CD4-positive, alpha-beta memory T cell (primary cell): ENCODE data around the gene WDR45B. TPM values are rescaled to one million over a fixed set of nuclear protein-coding genes. Genes with fewer than 3 reads are reported as not detected.
"Not testable (repeated sequence)": the region's sequence is repeated elsewhere in the genome, so short reads cannot be mapped to it uniquely, and the experiment has no call there.

Source experiments
- CTCF ChIA-PET: fragments of 350-600 bp; sonication (Branson Sonifier 250); formaldehyde crosslinking; loops from one replicate; lab custom pipeline; 2021; ENCODE audit warnings: inconsistent platforms; ENCODE audit not compliant: partially characterized antibody; lab: Charles Lee
- POLR2A ChIA-PET: fragments of 350-600 bp; sonication (Branson Sonifier 250); formaldehyde crosslinking; loops from one replicate; lab custom pipeline; 2021; ENCODE audit not compliant: partially characterized antibody; lab: Charles Lee
- DNase-seq, 5 donors: peaks; one replicate each; pipeline versions ENCODE4 v3.0.0 to v3.0.0-alpha.2; 2020 to 2022; ENCODE audit warnings: mixed read lengths in 1 of 5
- H3K27ac ChIP-seq: one replicate; pipeline ENCODE4 v1.7.0; 2013; ENCODE audit warnings: low read depth, low read length
- H3K27me3 ChIP-seq: 2 replicates; pipeline ENCODE4 v1.7.0; 2013; ENCODE audit warnings: mild to moderate bottlenecking, low read length, moderate library complexity; ENCODE audit not compliant: insufficient read depth
- H3K36me3 ChIP-seq: 2 replicates; pipeline ENCODE4 v1.7.0; 2013; ENCODE audit warnings: mild to moderate bottlenecking, low read length, moderate library complexity; ENCODE audit not compliant: insufficient read depth
- H3K4me1 ChIP-seq: 2 replicates; pipeline ENCODE4 v1.7.0; 2013; ENCODE audit warnings: mild to moderate bottlenecking, low read length, moderate library complexity; ENCODE audit not compliant: insufficient read depth
- H3K4me3 ChIP-seq, 2 donors: one replicate each; pipeline ENCODE4 v1.7.0; 2013; ENCODE audit warnings: low read length in 2 of 2, mild to moderate bottlenecking in 1 of 2
- H3K9me3 ChIP-seq, 2 donors: one replicate each; pipeline ENCODE4 v1.7.0; 2013; ENCODE audit warnings: low read length in 2 of 2, control low read depth in 1 of 2; ENCODE audit not compliant: control insufficient read depth in 1 of 2
- H3K27ac Mint-ChIP-seq, 7 donors: one replicate each; pipeline ENCODE4 v1.8.0; 2020 to 2021; ENCODE audit warnings: mixed read lengths in 7 of 7, mild to moderate bottlenecking in 6 of 7, inconsistent platforms in 3 of 7, moderate library complexity in 3 of 7
- H3K27me3 Mint-ChIP-seq, 2 donors: one replicate each; pipeline ENCODE4 v1.8.0; 2020 to 2021; ENCODE audit warnings: mixed read lengths in 2 of 2
- H3K36me3 Mint-ChIP-seq, 2 donors: one replicate each; pipeline ENCODE4 v1.8.0; 2020 to 2021; ENCODE audit warnings: mixed read lengths in 2 of 2, inconsistent platforms in 1 of 2, mild to moderate bottlenecking in 1 of 2
- H3K4me1 Mint-ChIP-seq, 4 donors: one replicate each; pipeline ENCODE4 v1.8.0; 2020 to 2021; ENCODE audit warnings: mixed read lengths in 4 of 4, mild to moderate bottlenecking in 1 of 4
- H3K4me3 Mint-ChIP-seq, 8 donors: one replicate each; pipeline ENCODE4 v1.8.0; 2020 to 2021; ENCODE audit warnings: mixed read lengths in 8 of 8, mild to moderate bottlenecking in 7 of 8, moderate library complexity in 6 of 8, inconsistent platforms in 3 of 8
- H3K9me3 Mint-ChIP-seq, 8 donors: one replicate each; pipeline ENCODE4 v1.8.0; 2020 to 2021; ENCODE audit warnings: mixed read lengths in 8 of 8, mild to moderate bottlenecking in 5 of 8, inconsistent platforms in 3 of 8, moderate library complexity in 1 of 8
- intact Hi-C: fragments of 100-400 bp; cut with micrococcal nuclease; formaldehyde crosslinking; loops from one replicate; pipeline ENCODE4 v1.15.1; 2023
- polyA plus RNA-seq, 2 donors: library from polyadenylated mRNA; unstranded; fragments of 300-500 nt; fragmentation: Illumina TruSeq; gene quantifications; one replicate each; pipeline ENCODE4 v1.2.3, GENCODE V29; 2021
- total RNA-seq, 2 experiments: library from RNA; stranded (reverse); gene quantifications; one replicate each; pipeline ENCODE4 v1.2.3, GENCODE V29; 2021

The WDR45B gene
- total and polyA plus RNA-seq, 4 experiments from 2014 or later = 35.1 to 66.7 (median 57.3) TPM

DNA sequence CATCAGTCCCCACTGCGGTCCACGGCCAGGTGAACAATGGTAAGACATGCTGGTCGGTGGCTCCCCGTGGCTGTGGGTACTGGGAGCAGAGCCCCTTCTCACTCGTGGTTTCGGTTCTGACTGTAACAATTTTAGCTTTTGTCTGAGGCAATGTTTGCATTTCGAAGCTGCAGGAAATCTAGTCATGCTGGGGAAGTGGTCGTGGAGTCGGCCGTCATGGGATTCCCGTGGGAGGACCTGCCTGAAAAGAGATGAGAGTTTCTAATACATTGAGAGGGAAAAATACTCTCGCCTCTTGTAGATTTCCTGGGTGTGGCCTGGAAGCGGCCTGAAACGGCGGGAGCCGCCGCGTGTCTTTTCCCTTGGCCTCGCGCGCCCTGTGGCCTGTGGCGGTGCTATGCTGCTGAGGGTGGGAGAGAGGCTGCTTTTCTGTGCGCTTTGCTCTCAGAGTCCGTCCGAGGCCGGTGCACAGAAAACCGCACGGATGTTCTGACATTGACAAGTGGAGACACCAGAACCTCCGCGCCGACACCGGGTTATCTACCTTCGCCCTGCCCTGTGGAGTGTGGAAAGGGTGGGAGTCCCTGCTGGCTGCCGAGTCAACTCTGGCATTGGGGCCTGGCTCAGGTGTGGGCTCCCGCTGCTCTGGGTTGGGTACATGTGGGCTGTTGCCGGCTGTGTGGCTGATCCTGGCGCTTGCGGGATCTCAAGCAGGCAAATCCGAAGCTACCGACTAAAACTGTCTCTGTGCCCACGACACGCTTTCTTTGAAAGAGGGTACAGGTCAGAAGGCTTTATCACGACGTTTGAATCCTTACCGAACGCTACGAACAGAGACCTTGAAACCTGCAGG, 60.8 kb downstream of the WDR45B start:
- Histone ChIP-seq H3K27me3 (no peaks in the 10 kb centered on the region), H3K4me1 (peaks cover 7% of the 10 kb centered on the region), H3K27ac (no peak overlapping the region), H3K36me3 (peaks cover 6% of the 10 kb centered on the region), H3K4me3 (no peak overlapping the region), H3K9me3 (no peaks in the 10 kb centered on the region)
- Mint-ChIP-seq H3K27ac (peak overlapping the region in 4 of 7 donors; percentile 57 to 76 (median 70)), H3K4me3 (peak overlapping the region in 1 of 8 donors; percentile 49), H3K27me3 (no peaks in the 10 kb centered on the region), H3K36me3 (peaks cover 19 to 20% of the 10 kb centered on the region in 2 donors), H3K4me1 (peaks cover 11 to 15% (median 13%) of the 10 kb centered on the region in 4 donors), H3K9me3 (no peaks in the 10 kb centered on the region)
- POLR2A ChIA-PET = no interaction called here
- intact Hi-C loops = no loop called here
- CTCF ChIA-PET = interaction anchor here (0.6 kb wide), 1 partner anchor 27 kb away, joined by 3 read pairs; no protein-coding TSS in a partner anchor
- no peak for DNase-seq

DNA sequence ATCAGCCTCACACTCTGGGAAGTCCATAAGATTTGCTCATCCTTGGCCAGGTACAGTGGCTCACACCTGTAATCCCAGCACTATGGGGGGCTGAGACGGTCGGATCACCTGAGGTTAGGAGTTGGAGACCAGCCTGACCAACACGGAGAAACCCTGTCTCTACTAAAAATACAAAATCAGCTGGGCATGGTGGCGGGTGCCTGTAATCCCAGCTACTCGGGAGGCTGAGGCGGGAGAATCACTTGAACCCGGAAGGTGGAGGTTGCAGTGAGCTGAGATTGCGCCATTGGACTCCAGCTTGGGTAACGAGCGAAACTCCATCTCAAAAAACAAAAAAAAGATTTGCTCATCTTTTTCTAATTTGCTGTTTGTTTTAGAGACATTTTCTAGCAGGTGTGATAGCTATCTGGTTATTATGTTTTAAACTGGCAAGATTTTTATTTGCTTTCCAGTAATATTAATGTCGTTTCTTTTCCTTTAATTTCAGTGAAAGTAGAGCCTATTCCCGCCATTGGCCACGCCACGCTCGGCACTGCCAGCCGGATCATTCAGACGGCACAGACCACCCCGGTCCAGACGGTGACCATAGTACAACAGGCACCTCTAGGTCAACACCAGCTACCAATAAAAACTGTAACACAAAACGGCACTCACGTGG, 61.5 kb downstream of the WDR45B start:
- Mint-ChIP-seq H3K36me3 (peaks cover 23% of the 10 kb centered on the region in 2 donors), H3K27me3 (no peaks in the 10 kb centered on the region), H3K4me1 (peaks cover 4 to 8% (median 7%) of the 10 kb centered on the region in 4 donors), H3K27ac (peak overlapping the region in 3 of 7 donors; percentile 36 to 68 (median 57)), H3K4me3 (peak overlapping the region in 1 of 8 donors; percentile 49), H3K9me3 (no peaks in the 10 kb centered on the region)
- Histone ChIP-seq H3K36me3 (peaks cover 6% of the 10 kb centered on the region), H3K27me3 (no peaks in the 10 kb centered on the region), H3K27ac (no peak overlapping the region), H3K9me3 (no peaks in the 10 kb centered on the region), H3K4me3 (no peak overlapping the region), H3K4me1 (no peaks in the 10 kb centered on the region)
- DNase-seq = no peak
- ChIA-PET POLR2A (no interaction called here), CTCF (interaction anchor here (0.6 kb wide), 2 partner anchors 28 to 34 kb away, joined by 3 read pairs; no protein-coding TSS in a partner anchor)
- intact Hi-C loops = no loop called here

DNA sequence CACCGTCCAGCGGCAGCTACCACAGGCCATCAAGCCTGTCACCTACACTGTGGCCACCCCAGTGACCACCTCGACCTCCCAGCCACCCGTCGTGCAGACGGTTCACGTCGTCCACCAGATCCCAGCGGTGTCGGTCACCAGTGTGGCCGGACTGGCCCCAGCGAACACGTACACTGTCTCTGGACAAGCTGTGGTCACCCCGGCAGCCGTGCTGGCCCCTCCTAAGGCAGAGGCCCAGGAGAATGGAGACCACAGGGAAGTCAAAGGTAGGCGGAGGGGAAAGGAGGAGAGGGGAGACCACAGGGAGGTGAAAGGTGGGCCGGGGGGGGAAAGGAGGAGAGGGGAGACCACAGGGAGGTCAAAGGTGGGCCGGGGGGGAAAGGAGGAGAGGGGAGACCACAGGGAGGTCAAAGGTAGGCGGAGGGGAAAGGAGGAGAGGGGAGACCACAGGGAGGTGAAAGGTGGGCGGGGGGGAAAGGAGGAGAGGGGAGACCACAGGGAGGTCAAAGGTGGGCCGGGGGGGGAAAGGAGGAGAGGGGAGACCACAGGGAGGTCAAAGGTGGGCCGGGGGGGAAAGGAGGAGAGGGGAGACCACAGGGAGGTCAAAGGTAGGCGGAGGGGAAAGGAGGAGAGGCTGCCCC, 62.2 kb downstream of the WDR45B start:
- H3K27me3 ChIP-seq, H3K27ac ChIP-seq, DNase-seq, H3K4me1 Mint-ChIP-seq, H3K4me3 Mint-ChIP-seq, intact Hi-C loops, H3K4me1 ChIP-seq, POLR2A ChIA-PET, H3K36me3 ChIP-seq, H3K9me3 ChIP-seq, H3K27me3 Mint-ChIP-seq, H3K9me3 Mint-ChIP-seq, H3K4me3 ChIP-seq: not testable (repeated sequence)
- Mint-ChIP-seq H3K36me3 (peaks cover 23% of the 10 kb centered on the region in 2 donors), H3K27ac (peak overlapping the region; percentile 70 to 90 (median 78))
- CTCF ChIA-PET = interaction anchor here (0.6 kb wide), 1 partner anchor 35 kb away, joined by 3 read pairs; no protein-coding TSS in a partner anchor

DNA sequence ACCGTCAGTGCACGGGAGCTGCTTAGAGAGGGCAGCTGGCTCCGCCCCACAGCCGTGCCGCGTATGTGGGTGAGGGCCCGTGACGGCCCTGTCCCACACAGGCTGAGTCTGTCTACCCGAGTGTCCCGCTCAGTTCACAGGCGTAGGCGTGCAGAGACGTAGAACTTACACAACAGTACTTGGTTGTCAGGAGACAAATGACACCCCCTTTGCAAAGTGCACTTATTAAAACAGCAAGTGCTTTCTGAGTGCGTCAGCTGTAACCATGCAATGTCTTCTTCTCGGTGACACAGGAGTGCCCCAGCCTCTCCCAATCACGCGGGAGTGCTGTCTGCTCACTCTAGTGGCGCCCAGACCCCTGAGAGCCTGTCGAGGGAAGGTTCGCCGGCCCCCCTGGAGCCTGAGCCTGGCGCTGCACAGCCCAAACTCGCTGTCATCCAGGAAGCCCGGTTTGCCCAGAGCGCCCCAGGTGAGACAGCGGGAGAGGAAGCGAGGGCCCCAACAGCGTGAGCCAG, 64.5 kb downstream of the WDR45B start:
- H3K4me3 Mint-ChIP-seq = peak overlapping the region; percentile 15 to 76 (median 64)
- Histone ChIP-seq H3K27ac (no peak overlapping the region), H3K36me3 (peaks cover 9% of the 10 kb centered on the region), H3K9me3 (no peaks in the 10 kb centered on the region), H3K27me3 (no peaks in the 10 kb centered on the region), H3K4me1 (no peaks in the 10 kb centered on the region), H3K4me3 (no peak overlapping the region)
- DNase-seq = peak in 4 of 5 donors; percentile 18 to 71 (median 34)
- peak overlapping the region in 6 of 7 donors; percentile 57 to 88 (median 72) for H3K27ac Mint-ChIP-seq
- H3K36me3 Mint-ChIP-seq = peaks cover 25 to 27% of the 10 kb centered on the region in 2 donors
- intact Hi-C loops = no loop called here
- CTCF ChIA-PET = no interaction called here
- no peaks in the 10 kb centered on the region for H3K9me3 Mint-ChIP-seq
- H3K27me3 Mint-ChIP-seq = no peaks in the 10 kb centered on the region
- H3K4me1 Mint-ChIP-seq = peaks cover 3 to 8% (median 5%) of the 10 kb centered on the region in 4 donors
- POLR2A ChIA-PET = no interaction called here

DNA sequence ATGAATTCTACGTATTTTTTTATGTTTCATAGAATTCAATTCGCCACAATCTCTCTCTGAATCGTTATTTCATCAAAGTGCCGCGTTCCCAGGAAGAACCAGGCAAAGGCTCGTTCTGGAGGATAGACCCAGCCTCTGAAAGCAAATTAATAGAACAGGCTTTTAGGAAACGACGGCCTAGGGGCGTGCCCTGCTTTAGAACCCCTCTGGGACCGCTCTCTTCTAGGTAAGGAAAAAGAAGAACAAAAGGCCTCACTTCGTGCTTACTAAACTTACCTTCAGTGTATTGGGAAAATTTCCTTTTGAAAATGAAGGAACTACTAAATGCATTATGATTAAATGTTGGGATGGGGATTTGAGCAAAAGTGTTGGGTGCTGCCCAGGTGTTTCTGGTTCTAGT, 65.5 kb downstream of the WDR45B start:
- CTCF ChIA-PET = no interaction called here
- Mint-ChIP-seq H3K9me3 (no peaks in the 10 kb centered on the region), H3K27me3 (no peaks in the 10 kb centered on the region), H3K4me3 (no peak overlapping the region), H3K36me3 (peaks cover 22 to 29% of the 10 kb centered on the region in 2 donors), H3K27ac (peak overlapping the region in 2 of 7 donors; percentile 6 to 50), H3K4me1 (peaks cover 3 to 8% (median 5%) of the 10 kb centered on the region in 4 donors)
- no peaks in the 10 kb centered on the region for H3K4me1 ChIP-seq
- H3K27me3 ChIP-seq = no peaks in the 10 kb centered on the region
- no peak overlapping the region for H3K27ac ChIP-seq
- intact Hi-C loops = no loop called here
- H3K4me3 ChIP-seq = no peak overlapping the region
- peaks cover 10% of the 10 kb centered on the region for H3K36me3 ChIP-seq
- POLR2A ChIA-PET = no interaction called here
- H3K9me3 ChIP-seq = no peaks in the 10 kb centered on the region
- DNase-seq = no peak

DNA sequence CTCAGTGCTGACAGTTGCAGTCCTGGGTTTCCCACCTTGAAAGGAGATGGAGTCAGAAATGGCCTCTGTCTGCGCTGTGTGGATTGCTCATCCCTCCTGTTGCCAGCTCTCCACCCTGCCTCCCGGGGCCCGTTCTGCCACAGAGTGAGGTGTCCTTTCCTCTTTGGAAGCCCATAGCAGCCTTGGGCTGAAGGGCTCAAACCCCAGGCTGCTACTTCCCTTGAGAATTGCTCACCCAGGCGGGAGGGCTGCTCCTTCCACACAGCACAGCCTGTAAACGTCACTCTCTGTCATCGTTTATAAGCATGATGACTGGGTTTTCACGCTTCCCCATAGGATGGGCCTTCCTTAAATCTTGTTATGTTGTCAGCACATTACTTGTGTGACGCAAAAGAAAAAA, 66.0 kb downstream of the WDR45B start:
- Mint-ChIP-seq H3K27me3 (no peaks in the 10 kb centered on the region), H3K36me3 (peaks cover 17 to 24% of the 10 kb centered on the region in 2 donors), H3K4me3 (no peak overlapping the region), H3K9me3 (no peaks in the 10 kb centered on the region), H3K27ac (peak overlapping the region in 2 of 7 donors; percentile 29 to 63), H3K4me1 (peaks cover 3 to 8% (median 5%) of the 10 kb centered on the region in 4 donors)
- ChIA-PET CTCF (no interaction called here), POLR2A (no interaction called here)
- Histone ChIP-seq H3K36me3 (peaks cover 8% of the 10 kb centered on the region), H3K27ac (no peak overlapping the region), H3K9me3 (no peaks in the 10 kb centered on the region), H3K27me3 (no peaks in the 10 kb centered on the region), H3K4me1 (no peaks in the 10 kb centered on the region), H3K4me3 (no peak overlapping the region)
- intact Hi-C loops = no loop called here
- DNase-seq = no peak
